Inflammatory macrophage (primary cell): ENCODE measurements around the gene LMO3.

Experiments
- DNase-seq, 2 donors: peaks; one replicate each; pipeline ENCODE4 v3.0.0-alpha.2; 2020 to 2022

Gene LMO3

GRCh38 chr12:16599081-16599480 is 6.9 kb downstream of the LMO3 start:
- DNase-seq = no peak

DNA sequence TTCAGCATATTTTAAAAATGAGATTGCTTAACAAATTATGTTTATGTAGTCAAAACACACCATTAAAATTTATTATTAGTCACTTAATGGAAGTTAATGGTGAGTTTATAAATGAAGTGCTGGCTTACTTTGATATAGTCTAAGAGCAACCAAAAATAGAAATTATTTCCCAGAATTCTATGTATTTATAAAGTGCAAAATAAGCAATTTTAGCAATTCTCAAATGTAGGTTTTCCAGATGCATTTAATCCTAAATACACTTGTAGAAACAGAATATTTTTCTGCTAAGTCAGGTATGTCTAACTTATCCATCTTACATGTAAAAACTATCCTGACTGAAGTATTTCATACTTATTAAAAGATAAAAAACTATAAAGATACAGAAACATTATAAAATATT is 11.2 kb downstream of the LMO3 start:
- no peak for DNase-seq

DNA sequence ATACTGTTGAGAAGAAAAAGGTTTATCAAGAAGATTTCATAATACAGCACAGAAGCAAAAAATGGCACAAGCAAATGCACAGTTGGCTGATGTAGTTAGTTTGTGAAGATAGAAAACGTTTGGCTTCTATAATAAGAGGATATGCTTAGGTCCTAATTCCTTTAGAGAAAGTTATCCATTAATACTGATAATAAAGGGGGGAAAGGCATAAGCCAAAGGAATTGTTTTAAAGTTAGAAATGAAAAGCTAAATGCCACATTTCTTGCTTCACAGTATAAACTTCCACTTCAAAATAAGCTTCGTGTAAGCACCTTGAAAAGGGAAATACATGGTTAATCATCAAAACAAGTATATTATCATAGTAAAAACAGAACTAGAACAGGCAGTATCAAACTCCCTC is 12.4 kb downstream of the LMO3 start:
- DNase-seq = no peak

DNA sequence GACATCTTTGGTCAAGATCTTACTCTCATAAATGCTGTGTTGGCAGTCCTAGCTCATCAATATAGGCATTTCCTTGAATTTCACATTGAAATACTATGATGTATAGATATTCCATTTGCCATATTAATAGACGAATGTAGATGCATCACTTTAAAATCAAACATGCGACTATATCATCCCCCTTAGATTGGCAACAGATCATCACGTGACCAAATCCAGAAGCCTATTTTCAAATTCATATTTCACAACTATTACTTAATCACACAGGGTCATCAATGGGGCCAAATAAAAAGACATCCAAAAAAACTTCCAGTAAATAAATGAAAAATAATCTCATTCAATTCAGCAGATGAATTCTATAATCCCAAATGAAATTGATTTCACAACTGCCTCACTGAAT is 15.3 kb downstream of the LMO3 start:
- DNase-seq = no peak

DNA sequence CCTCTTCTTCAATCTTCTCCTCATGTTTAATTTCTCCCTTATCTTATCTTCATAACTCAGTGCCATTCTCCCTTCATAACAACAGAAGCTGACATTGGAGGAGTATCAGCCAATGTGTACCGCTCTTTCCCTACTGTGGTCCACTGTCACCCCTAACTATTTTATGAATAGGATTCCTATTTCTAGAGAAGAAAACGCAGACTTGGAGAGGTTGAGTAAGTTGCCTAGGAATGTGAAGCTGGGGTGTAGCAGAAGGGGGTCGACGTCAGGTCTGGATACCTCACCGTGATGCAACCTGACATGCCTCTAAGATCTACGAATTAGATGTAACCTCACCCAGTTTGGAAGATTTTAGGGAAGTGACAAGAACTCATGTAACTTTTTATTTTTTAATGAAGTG is 17.1 kb downstream of the LMO3 start:
- no peak for DNase-seq

DNA sequence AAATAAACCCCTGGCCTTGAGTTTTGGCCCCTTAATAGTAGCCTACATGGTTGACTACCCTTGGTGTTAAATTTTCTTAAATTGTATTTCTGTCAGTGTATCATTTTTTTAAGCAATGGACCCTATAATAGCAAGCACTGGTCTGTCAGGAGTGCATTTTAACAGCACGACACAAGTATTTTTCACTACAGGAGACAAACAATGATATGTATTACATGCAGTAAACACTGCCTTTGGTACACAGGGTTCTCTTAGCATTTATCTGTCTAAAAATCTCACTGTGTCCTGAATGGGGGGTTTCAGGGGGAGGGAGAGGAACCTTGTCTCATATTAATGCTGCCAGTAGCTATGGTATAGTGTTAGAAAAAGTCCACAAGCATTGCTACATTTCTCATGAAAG is 18.4 kb downstream of the LMO3 start:
- DNase-seq = no peak

GRCh38 chr12:16587110-16587453 is 18.9 kb downstream of the LMO3 start:
- DNase-seq = no peak

GRCh38 chr12:16586350-16587109 is 19.4 kb downstream of the LMO3 start:
- DNase-seq = no peak

- DNase-seq = no peak
Measured at GRCh38 chr12:16585781-16586180, 20.2 kb downstream of the LMO3 start.

DNA sequence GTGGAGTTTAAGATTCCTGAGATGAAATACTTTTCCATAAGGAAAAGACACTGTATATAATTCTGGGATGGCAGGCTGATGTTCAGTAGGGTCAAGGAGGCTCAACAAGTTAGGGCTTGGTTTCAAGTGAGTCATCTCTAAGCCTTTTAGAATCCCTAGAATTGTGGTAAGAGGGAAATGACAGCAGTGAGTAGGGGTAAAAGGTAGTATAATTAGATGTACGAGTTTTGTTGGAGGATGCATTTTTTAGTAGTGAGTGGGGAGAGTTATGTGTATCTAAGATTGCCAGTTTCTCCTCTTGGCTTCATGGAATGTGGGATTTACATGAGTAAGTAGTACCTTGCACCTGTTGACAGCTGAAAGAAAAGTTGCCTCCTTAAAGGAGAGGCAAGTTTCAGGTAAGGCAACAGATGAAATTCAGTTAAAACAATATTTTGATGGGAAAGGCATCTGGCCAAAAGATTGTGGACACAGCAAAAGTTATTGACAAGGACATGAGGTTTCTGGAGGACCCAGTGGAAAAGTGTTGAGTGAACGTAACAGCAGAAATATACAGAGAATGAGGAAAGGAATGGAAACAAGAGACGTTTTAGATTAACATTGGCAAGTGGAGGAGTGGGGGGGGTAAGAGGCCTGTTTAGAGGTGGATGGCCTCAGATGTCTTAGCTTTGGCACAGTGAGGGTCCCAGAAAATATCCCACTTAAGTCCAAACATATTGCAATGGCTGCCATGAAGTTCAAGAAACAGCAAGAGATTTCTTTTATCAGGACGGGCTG is 21.8 kb downstream of the LMO3 start:
- DNase-seq = no peak

GRCh38 chr12:16581416-16581815 is 24.5 kb downstream of the LMO3 start:
- no peak for DNase-seq

DNA sequence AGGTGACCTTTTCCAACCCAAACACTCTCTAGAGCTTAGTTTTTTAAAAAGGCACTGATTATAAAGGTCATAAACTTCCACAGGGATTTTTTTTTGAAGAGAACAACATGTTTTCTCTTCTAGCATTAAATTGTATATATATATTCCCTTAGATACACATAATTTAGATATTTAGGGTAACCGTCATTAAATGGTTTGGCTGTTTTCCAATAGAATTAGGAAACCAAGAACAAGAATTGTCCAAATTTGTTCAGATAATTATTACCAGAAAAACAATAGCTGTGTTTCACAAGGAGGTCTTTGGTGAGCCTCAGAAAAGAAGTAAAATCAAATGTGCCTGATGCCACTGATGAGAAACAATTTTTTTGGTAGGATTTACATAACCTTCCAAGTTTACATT is 26.9 kb downstream of the LMO3 start:
- DNase-seq = no peak

GRCh38 chr12:16573398-16574077 is 32.4 kb downstream of the LMO3 start:
- DNase-seq = peak; percentile 48 to 70

- DNase-seq = no peak
Measured at GRCh38 chr12:16568873-16569272, 37.1 kb downstream of the LMO3 start.

DNA sequence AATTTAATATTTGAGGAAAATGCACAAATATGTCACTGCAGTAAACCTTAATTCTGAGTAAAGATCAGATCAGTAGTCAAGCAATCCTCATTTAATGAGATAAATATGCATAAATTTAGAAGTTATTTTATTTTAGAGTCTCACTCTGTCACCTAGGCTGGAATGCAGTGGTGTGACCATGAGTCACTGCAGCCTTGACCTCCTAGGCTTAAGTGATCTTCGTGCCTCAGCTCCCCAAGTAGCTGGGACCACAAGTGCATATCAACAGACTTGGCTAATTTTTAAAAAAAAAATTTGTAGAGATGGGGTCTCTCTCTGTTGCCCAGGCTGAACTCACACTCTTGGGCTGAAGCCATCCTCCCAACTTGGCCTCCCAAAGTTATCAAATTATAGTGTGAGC is 41.3 kb downstream of the LMO3 start:
- no peak for DNase-seq

GRCh38 chr12:16563504-16563903 is 42.5 kb downstream of the LMO3 start:
- DNase-seq = no peak

- DNase-seq = no peak
Measured at GRCh38 chr12:16562921-16563320, 43.0 kb downstream of the LMO3 start.

GRCh38 chr12:16562435-16562834 is 43.5 kb downstream of the LMO3 start:
- no peak for DNase-seq

DNA sequence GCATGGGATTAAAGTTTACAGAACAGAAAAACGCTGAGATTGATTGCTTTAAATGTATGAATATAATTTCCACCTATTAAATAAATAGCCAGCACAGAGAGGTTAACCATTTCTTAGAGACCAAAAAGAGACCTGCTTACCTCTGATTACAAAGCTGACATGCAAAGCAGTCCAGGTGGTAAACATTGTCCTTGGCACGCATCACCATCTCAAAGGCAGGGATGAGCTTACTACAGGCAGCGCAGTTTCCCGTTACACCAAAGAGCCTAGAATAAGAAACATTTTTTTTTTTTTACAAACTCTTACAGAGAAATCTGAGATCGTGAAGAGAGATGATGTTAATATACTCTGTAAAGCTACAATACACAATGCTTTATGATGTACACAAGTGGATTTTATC is 45.7 kb downstream of the LMO3 start:
- DNase-seq = no peak

GRCh38 chr12:16555630-16556029 is 50.3 kb downstream of the LMO3 start:
- DNase-seq = no peak

DNA sequence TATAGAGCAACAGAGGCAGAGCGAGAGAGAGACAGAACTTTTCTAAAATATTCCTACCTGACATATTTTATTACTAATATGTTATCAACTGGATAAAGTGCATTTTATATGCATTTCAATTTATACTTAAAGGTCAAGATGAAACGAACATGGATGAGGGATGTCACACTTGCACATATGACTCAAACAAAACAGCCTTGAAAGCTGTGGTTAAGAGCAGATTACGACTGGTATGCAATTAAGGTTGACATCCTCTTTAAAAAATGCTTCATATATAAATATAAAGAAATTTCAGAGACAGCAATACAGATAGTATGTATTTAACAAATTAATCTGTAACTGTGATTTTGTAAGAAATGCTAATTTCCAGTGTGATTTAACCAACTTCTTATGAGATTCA is 52.5 kb downstream of the LMO3 start:
- no peak for DNase-seq

GRCh38 chr12:16552301-16552700 is 53.7 kb downstream of the LMO3 start:
- DNase-seq = no peak

- no peak for DNase-seq
Measured at GRCh38 chr12:16545836-16546235, 60.1 kb downstream of the LMO3 start.

GRCh38 chr12:16542586-16542985 is 63.4 kb downstream of the LMO3 start:
- no peak for DNase-seq
